Endothelial cell (in vitro differentiated cells): ENCODE measurements around the gene KAT7. TPM values are rescaled to one million over a fixed set of nuclear protein-coding genes. Genes with fewer than 3 reads are reported as not detected.

Experiments
- DNase-seq: peaks from one replicate; pipeline ENCODE4 v3.0.0; 2021; ENCODE audit warnings: low spot score
- H3K27ac Mint-ChIP-seq: one replicate; pipeline ENCODE4 v1.8.0; 2021; ENCODE audit warnings: mixed read lengths, inconsistent platforms; ENCODE audit not compliant: unreplicated experiment
- H3K27me3 Mint-ChIP-seq: one replicate; pipeline ENCODE4 v1.8.0; 2021; ENCODE audit warnings: mild to moderate bottlenecking, moderate library complexity, mixed read lengths, inconsistent platforms; ENCODE audit not compliant: unreplicated experiment
- H3K36me3 Mint-ChIP-seq: one replicate; pipeline ENCODE4 v1.8.0; 2021; ENCODE audit warnings: mild to moderate bottlenecking, low read depth, mixed read lengths, inconsistent platforms; ENCODE audit not compliant: unreplicated experiment
- H3K4me1 Mint-ChIP-seq: one replicate; pipeline ENCODE4 v1.8.0; 2021; ENCODE audit warnings: mild to moderate bottlenecking, mixed read lengths, inconsistent platforms; ENCODE audit not compliant: unreplicated experiment
- H3K4me3 Mint-ChIP-seq: one replicate; pipeline ENCODE4 v1.8.0; 2021; ENCODE audit warnings: mild to moderate bottlenecking, mixed read lengths, inconsistent platforms; ENCODE audit not compliant: unreplicated experiment
- H3K9me3 Mint-ChIP-seq: one replicate; pipeline ENCODE4 v1.8.0; 2021; ENCODE audit warnings: mixed read lengths, inconsistent platforms; ENCODE audit not compliant: unreplicated experiment
- CTCF ChIP-seq: fragments of 200-600 bp; sonication (generic); IDR thresholded peaks from one replicate; pipeline ENCODE4 v1.5.0; 2021; ENCODE audit warnings: antibody characterized with exemption; ENCODE audit not compliant: unreplicated experiment
- total RNA-seq: library from RNA; stranded (reverse); fragmentation: NEBNext Ultra II Directional; extraction: Animal tissue kit (Norgen Biotek cat#: 25700); gene quantifications from one replicate; pipeline ENCODE4 v1.2.1, GENCODE V29; 2021; ENCODE audit not compliant: unreplicated experiment

KAT7 gene
- total RNA-seq, 1 donor from 2014 or later: 307 TPM

GRCh38 chr17:49748791-49749190 is 39.7 kb upstream of the KAT7 start:
- Mint-ChIP-seq H3K27ac (no peak overlapping the region), H3K9me3 (no peaks in the 10 kb centered on the region), H3K4me1 (peaks cover 11% of the 10 kb centered on the region), H3K36me3 (no peaks in the 10 kb centered on the region), H3K27me3 (no peaks in the 10 kb centered on the region), H3K4me3 (no peak overlapping the region)
- DNase-seq: no peak
- no peak for TF ChIP-seq CTCF

- no peak overlapping the region for H3K27ac Mint-ChIP-seq
- H3K4me1 Mint-ChIP-seq: peaks cover 11% of the 10 kb centered on the region
- no peak for DNase-seq
- no peaks in the 10 kb centered on the region for H3K9me3 Mint-ChIP-seq
- H3K27me3 Mint-ChIP-seq: no peaks in the 10 kb centered on the region
- no peak for TF ChIP-seq CTCF
- no peak overlapping the region for H3K4me3 Mint-ChIP-seq
- no peaks in the 10 kb centered on the region for H3K36me3 Mint-ChIP-seq
These were observed 38.8 kb upstream of the KAT7 start for GRCh38 chr17:49749730-49750129.

GRCh38 chr17:49752508-49752907 is 36.0 kb upstream of the KAT7 start:
- TF ChIP-seq CTCF: no peak
- no peaks in the 10 kb centered on the region for H3K27me3 Mint-ChIP-seq
- no peak overlapping the region for H3K27ac Mint-ChIP-seq
- H3K36me3 Mint-ChIP-seq: no peaks in the 10 kb centered on the region
- no peaks in the 10 kb centered on the region for H3K9me3 Mint-ChIP-seq
- peaks cover under 1% of the 10 kb centered on the region for H3K4me1 Mint-ChIP-seq
- DNase-seq: no peak
- no peak overlapping the region for H3K4me3 Mint-ChIP-seq

GRCh38 chr17:49753959-49754391 is 34.5 kb upstream of the KAT7 start:
- no peaks in the 10 kb centered on the region for H3K9me3 Mint-ChIP-seq
- H3K36me3 Mint-ChIP-seq: no peaks in the 10 kb centered on the region
- no peak overlapping the region for H3K27ac Mint-ChIP-seq

More at GRCh38 chr17:49753959-49754391, 34.5 kb upstream of the KAT7 start:
- Mint-ChIP-seq H3K4me1 (no peaks in the 10 kb centered on the region), H3K4me3 (no peak overlapping the region), H3K27me3 (no peaks in the 10 kb centered on the region)
- no peak for TF ChIP-seq CTCF
- DNase-seq: no peak
